DOHH2 (cell line): ENCODE results near the gene ZNF622.

ENCODE experiments used
- EZH2phosphoT487 ChIP-seq: fragments of 200-600 bp; sonication (generic); IDR thresholded peaks from 2 replicates; pipeline ENCODE4 v1.6.1; 2017; ENCODE audit warnings: borderline replicate concordance, mild to moderate bottlenecking, antibody characterized with exemption, low read length, moderate library complexity, mixed read lengths
- TF ChIP-seq, protein P1 (sequence below): fragments of 200-600 bp; sonication (generic); IDR thresholded peaks from one replicate; pipeline ENCODE4 v1.5.1; 2014; ENCODE audit warnings: antibody characterized with exemption, mild to moderate bottlenecking, low read depth, low read length; ENCODE audit not compliant: poor library complexity, severe bottlenecking

DNA sequence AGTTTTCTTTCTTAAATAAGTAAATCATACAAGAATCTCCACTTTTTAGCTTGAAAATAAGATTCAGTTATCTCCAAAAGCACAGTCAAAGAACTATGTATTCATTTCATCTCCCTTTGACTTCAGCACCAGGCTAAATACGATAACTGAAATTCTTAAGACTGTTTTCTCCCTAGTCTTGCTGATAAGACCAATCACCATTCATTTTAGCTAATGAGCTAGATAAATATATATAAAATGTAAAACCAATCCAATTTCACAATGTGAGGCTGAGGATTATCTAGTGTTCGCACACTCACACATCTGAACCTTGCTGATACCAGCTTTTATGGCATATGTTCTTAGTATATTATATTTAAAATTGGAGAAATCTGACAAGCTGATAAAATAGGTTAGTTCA lies 17.3 kb upstream of the ZNF622 start:
- TF ChIP-seq, protein P1, sequence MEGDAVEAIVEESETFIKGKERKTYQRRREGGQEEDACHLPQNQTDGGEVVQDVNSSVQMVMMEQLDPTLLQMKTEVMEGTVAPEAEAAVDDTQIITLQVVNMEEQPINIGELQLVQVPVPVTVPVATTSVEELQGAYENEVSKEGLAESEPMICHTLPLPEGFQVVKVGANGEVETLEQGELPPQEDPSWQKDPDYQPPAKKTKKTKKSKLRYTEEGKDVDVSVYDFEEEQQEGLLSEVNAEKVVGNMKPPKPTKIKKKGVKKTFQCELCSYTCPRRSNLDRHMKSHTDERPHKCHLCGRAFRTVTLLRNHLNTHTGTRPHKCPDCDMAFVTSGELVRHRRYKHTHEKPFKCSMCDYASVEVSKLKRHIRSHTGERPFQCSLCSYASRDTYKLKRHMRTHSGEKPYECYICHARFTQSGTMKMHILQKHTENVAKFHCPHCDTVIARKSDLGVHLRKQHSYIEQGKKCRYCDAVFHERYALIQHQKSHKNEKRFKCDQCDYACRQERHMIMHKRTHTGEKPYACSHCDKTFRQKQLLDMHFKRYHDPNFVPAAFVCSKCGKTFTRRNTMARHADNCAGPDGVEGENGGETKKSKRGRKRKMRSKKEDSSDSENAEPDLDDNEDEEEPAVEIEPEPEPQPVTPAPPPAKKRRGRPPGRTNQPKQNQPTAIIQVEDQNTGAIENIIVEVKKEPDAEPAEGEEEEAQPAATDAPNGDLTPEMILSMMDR = no peak
- no peak for TF ChIP-seq EZH2phosphoT487
